COR-L47 (cell line): ENCODE results near the gene NOD1.
A peak's percentile ranks its signal among the peaks of the same experiment; 100 is the strongest.
"Not testable (repeated sequence)": the region's sequence is repeated elsewhere in the genome, so short reads cannot be mapped to it uniquely, and the experiment has no call there.

Experiments used
- DNase-seq: peaks from one replicate; lab custom pipeline; 2025; lab: John Stamatoyannopoulos, UW

Gene NOD1

GRCh38 chr7:30478349-30479201 is at the start of gene NOD1:
Gene NOD1, minus strand, starts transcription at chr7:30478784. Its CDS starts 21,863 bp downstream, at chr7:30456921.
- peak; percentile 49 for DNase-seq

- not testable (repeated sequence) for DNase-seq
Observed at GRCh38 chr7:30527297-30527696, 48.7 kb upstream of the NOD1 start.

- no peak for DNase-seq
Observed at GRCh38 chr7:30526163-30526562, 47.6 kb upstream of the NOD1 start.

- DNase-seq = no peak
Observed at GRCh38 chr7:30525429-30525828, 46.8 kb upstream of the NOD1 start.

GRCh38 chr7:30524545-30524944 is 46.0 kb upstream of the NOD1 start:
- DNase-seq = no peak

- DNase-seq = no peak
Observed at GRCh38 chr7:30523466-30523865, 44.9 kb upstream of the NOD1 start.

- DNase-seq = no peak
Observed at GRCh38 chr7:30522159-30522558, 43.6 kb upstream of the NOD1 start.

GRCh38 chr7:30521532-30521931 is 42.9 kb upstream of the NOD1 start:
- no peak for DNase-seq

- no peak for DNase-seq
Observed at GRCh38 chr7:30519122-30519521, 40.5 kb upstream of the NOD1 start.

- DNase-seq = no peak
Observed at GRCh38 chr7:30515761-30516160, 37.2 kb upstream of the NOD1 start.

GRCh38 chr7:30514776-30515175 is 36.2 kb upstream of the NOD1 start:
- DNase-seq = no peak

- no peak for DNase-seq
Observed at GRCh38 chr7:30514177-30514576, 35.6 kb upstream of the NOD1 start.

GRCh38 chr7:30513762-30514161 is 35.2 kb upstream of the NOD1 start:
- DNase-seq = no peak

- DNase-seq = no peak
Observed at GRCh38 chr7:30511973-30512662, 33.5 kb upstream of the NOD1 start.

GRCh38 chr7:30511494-30511893 is 32.9 kb upstream of the NOD1 start:
- DNase-seq = no peak

- peak; percentile 54 for DNase-seq
Observed at GRCh38 chr7:30510124-30511075, 31.8 kb upstream of the NOD1 start.

GRCh38 chr7:30509171-30509857 is 30.7 kb upstream of the NOD1 start:
- DNase-seq = not testable (repeated sequence)

- DNase-seq = not testable (repeated sequence)
Observed at GRCh38 chr7:30507346-30507900, 28.8 kb upstream of the NOD1 start.

GRCh38 chr7:30505174-30505697 is 26.7 kb upstream of the NOD1 start:
- no peak for DNase-seq

- peak; percentile 99 for DNase-seq
Observed at GRCh38 chr7:30504301-30505173, 26.0 kb upstream of the NOD1 start, which contains the start of gene GGCT. Gene GGCT, minus strand, starts transcription at chr7:30504829. Its CDS starts 120 bp downstream, at chr7:30504709.
